GM19372 (cell line): Measurements from ENCODE around the gene SEPTIN2.
"Not testable (repeated sequence)": the region's sequence is repeated elsewhere in the genome, so short reads cannot be mapped to it uniquely, and the experiment has no call there.

ENCODE experiments used
- ATAC-seq: cut with Tn5 transposase; IDR thresholded peaks from one replicate; pipeline ENCODE4 v1.9.1; 2021; ENCODE audit warnings: mild to moderate bottlenecking, low read depth, moderate library complexity; ENCODE audit not compliant: unreplicated experiment

SEPTIN2 gene

GRCh38 chr2:241312082-241312481, 3.6 kb upstream of the SEPTIN2 start:
- no peak for ATAC-seq

- ATAC-seq = no peak
Observed at GRCh38 chr2:241313543-241314095, 2.1 kb upstream of the SEPTIN2 start.

GRCh38 chr2:241314226-241315092, 1.3 kb upstream of the SEPTIN2 start:
- ATAC-seq = no peak

GRCh38 chr2:241315093-241315878, 439 bp upstream of the SEPTIN2 start, which contains the start of gene HDLBP:
HDLBP (minus strand) TSS chr2:241315672; CDS start chr2:241266869, 48,803 bp downstream.
- peak; percentile 66 for ATAC-seq

GRCh38 chr2:241316825-241317224, 1.1 kb downstream of the SEPTIN2 start:
- ATAC-seq = no peak

- no peak for ATAC-seq
Observed at GRCh38 chr2:241317391-241317790, 1.7 kb downstream of the SEPTIN2 start.

GRCh38 chr2:241318830-241319229, 3.1 kb downstream of the SEPTIN2 start:
- ATAC-seq = not testable (repeated sequence)

GRCh38 chr2:241320394-241320793, 4.7 kb downstream of the SEPTIN2 start:
- ATAC-seq = no peak

- no peak for ATAC-seq
Observed at GRCh38 chr2:241321033-241321432, 5.3 kb downstream of the SEPTIN2 start.

GRCh38 chr2:241321886-241322285, 6.2 kb downstream of the SEPTIN2 start:
- ATAC-seq = no peak

GRCh38 chr2:241323778-241324177, 8.1 kb downstream of the SEPTIN2 start:
- ATAC-seq = no peak

- ATAC-seq = no peak
Observed at GRCh38 chr2:241324775-241325174, 9.1 kb downstream of the SEPTIN2 start.

GRCh38 chr2:241325257-241325656, 9.5 kb downstream of the SEPTIN2 start:
- no peak for ATAC-seq

GRCh38 chr2:241329669-241330615, 14.2 kb downstream of the SEPTIN2 start:
- no peak for ATAC-seq

- no peak for ATAC-seq
Observed at GRCh38 chr2:241330616-241330981, 14.9 kb downstream of the SEPTIN2 start.

- no peak for ATAC-seq
Observed at GRCh38 chr2:241334813-241335212, 19.1 kb downstream of the SEPTIN2 start.

- no peak for ATAC-seq
Observed at GRCh38 chr2:241339839-241340630, 24.3 kb downstream of the SEPTIN2 start.

- ATAC-seq = no peak
Observed at GRCh38 chr2:241340631-241341163, 25.0 kb downstream of the SEPTIN2 start.
